Measurements from ENCODE around the gene CHD6.

Gene CHD6

DNA sequence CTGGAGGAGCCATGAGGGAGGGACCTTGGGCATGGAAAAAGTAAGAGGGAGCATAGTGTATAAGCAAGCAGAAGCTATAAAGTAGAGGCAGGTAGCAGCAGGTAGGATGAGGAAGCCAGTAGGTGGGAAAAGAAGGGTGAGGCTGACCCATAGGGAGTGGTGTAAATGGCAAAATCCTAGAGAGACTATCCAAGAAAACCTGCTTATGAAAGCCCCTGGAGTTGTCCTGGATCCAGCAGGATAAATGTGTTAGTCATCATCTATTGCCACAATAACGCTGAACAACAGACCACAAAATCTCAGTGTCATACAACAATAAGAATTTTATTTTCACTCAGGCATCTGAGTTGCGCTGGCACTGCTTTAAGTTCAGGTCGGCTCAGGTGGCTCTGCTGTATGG lies 30.2 kb downstream of the CHD6 start:
- no peaks in the 10 kb centered on the region for H3K4me1 ChIP-seq (ENCODE audit: insufficient read depth, low read length)
- peaks cover 7% of the 10 kb centered on the region for H3K36me3 ChIP-seq (ENCODE audit: insufficient read depth, low read length)
- H3K9ac ChIP-seq (ENCODE audit: low read depth, low read length): no peak overlapping the region
- peaks cover 10% of the 10 kb centered on the region; the same call in 1 of the 2 replicates for H3K9me3 ChIP-seq (ENCODE audit: control insufficient read depth, insufficient read depth, low read length)

DNA sequence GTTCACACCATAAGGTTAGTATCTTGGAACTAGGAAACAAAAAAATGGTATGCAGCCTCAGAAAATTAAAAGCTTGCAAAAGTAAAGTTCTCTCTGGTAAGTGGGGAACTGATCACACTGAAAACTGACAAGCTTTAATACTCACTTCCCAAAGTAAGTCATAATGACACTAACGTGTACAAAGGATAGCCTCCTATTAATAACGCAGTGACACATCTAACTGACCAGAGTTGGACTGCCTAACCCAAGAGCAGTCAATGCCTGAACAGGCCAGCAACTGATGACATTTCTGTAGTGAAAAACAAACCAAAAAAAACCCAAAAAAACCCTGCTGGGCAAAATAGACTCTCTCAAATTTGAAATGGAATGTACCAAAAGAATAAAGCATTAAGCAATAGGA lies 30.7 kb downstream of the CHD6 start:
- no peaks in the 10 kb centered on the region for H3K4me1 ChIP-seq (ENCODE audit: insufficient read depth, low read length)
- peaks cover 7% of the 10 kb centered on the region for H3K36me3 ChIP-seq (ENCODE audit: insufficient read depth, low read length)
- no peak overlapping the region for H3K9ac ChIP-seq (ENCODE audit: low read depth, low read length)
- H3K9me3 ChIP-seq (ENCODE audit: control insufficient read depth, insufficient read depth, low read length): peaks cover 10% of the 10 kb centered on the region; the same call in 1 of the 2 replicates

DNA sequence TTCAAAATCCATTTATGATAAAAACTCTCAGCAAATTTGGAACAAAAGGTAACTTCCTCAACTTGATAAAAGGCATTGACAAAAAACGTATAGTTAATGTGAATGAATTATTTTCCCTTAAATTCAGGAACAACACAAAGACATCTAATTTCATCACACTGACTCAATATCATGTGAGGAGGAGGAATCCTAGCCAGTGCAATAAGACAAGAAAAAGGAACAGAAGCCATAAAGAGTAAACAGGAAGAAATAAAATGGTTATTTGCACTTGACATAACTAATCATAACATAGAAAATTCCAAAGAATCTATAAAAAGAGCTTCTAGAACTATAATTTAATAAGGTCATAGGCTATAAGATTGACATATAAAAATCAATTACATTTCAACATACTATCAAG lies 31.4 kb downstream of the CHD6 start:
- H3K36me3 ChIP-seq (ENCODE audit: insufficient read depth, low read length): peaks cover 7% of the 10 kb centered on the region
- H3K9me3 ChIP-seq (ENCODE audit: control insufficient read depth, insufficient read depth, low read length): peaks cover 10% of the 10 kb centered on the region; the same call in 1 of the 2 replicates
- no peaks in the 10 kb centered on the region for H3K4me1 ChIP-seq (ENCODE audit: insufficient read depth, low read length)
- H3K9ac ChIP-seq (ENCODE audit: low read depth, low read length): no peak overlapping the region

DNA sequence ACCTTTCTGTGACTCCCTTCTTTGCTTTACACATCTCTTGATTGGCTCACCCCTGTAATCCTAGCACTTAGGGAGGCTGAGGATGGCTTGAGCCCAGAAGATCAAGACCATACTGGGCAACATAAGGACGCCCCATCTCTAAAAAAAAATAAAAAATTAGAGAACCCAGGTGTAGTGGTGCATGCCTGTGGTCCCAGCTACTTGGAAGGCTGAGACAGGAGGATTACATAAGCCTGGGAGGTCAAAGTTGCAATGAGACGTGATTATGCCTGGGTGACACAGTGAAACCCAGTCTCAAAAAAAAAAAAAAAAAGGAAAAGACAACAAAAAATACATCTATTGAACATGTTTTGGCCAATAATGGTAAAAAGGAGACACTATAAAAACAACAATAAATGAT lies 37.8 kb downstream of the CHD6 start:
- no peak overlapping the region for H3K9ac ChIP-seq (ENCODE audit: low read depth, low read length)
- no peaks in the 10 kb centered on the region for H3K9me3 ChIP-seq (ENCODE audit: control insufficient read depth, insufficient read depth, low read length)
- no peaks in the 10 kb centered on the region for H3K36me3 ChIP-seq (ENCODE audit: insufficient read depth, low read length)
- no peaks in the 10 kb centered on the region for H3K4me1 ChIP-seq (ENCODE audit: insufficient read depth, low read length)

DNA sequence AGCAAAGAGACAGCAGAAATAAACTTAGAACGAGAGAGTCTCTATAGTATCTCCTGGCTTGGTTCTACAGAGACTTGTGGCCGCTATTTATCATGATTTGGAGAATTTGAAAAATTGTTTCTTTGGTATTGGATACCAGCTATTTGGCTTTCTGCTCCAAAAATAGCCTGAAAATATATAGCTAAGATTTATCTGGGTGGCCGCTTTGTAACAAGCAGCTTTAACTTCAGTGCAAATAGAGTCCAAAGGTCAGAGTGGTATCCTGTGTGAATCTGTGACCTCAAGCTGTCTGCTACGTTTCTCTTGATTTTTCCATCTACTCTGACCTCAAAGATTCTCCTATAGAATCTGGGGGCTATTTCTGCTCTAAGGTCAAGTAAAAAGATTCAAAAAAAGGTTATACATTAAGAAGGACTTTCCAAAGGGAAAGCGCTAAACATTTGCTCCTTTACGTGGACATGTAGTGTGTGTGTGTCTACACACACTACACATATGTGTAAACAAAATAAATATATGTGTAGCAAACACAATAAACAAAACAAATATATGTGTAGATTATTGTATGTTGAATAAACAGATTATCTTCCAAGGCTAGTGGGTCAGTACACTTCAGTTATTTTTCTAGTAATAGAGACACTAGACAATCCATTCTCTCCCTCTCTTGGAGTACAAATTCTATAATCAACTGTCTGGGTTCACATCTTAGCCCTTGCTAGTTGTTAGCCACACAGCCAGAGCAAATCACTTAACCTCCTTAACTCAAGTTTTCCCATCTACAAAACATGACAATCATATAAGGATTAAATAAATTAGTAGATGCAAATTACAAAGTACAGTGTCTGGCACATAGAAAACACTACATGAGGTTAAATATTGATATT lies 40.8 kb downstream of the CHD6 start:
- no peaks in the 10 kb centered on the region for H3K9me3 ChIP-seq (ENCODE audit: control insufficient read depth, insufficient read depth, low read length)
- H3K4me1 ChIP-seq (ENCODE audit: insufficient read depth, low read length): peaks cover 14% of the 10 kb centered on the region
- H3K36me3 ChIP-seq (ENCODE audit: insufficient read depth, low read length): no peaks in the 10 kb centered on the region
- no peak overlapping the region for H3K9ac ChIP-seq (ENCODE audit: low read depth, low read length)

DNA sequence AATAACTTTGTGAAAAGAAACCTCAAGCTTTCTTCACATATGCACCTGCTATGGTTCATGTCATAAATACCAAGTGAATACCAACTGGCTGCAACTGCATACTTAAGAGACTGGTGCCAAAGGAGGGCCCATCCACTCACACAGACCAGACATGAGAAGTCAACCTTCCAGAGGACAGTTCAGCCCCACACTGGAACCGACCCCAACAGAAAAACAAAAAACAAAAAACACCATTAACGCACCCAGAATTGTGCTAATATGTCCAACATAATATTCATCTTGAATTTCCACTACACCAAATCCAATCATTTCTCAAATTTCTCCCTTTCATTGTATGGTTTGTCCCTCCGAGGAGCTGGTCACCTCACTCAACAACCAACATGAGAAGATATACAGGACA lies 42.8 kb downstream of the CHD6 start:
- Histone ChIP-seq H3K4me1 (ENCODE audit: insufficient read depth, low read length) (peaks cover 14% of the 10 kb centered on the region), H3K9ac (ENCODE audit: low read depth, low read length) (no peak overlapping the region), H3K36me3 (ENCODE audit: insufficient read depth, low read length) (no peaks in the 10 kb centered on the region), H3K9me3 (ENCODE audit: control insufficient read depth, insufficient read depth, low read length) (no peaks in the 10 kb centered on the region)

DNA sequence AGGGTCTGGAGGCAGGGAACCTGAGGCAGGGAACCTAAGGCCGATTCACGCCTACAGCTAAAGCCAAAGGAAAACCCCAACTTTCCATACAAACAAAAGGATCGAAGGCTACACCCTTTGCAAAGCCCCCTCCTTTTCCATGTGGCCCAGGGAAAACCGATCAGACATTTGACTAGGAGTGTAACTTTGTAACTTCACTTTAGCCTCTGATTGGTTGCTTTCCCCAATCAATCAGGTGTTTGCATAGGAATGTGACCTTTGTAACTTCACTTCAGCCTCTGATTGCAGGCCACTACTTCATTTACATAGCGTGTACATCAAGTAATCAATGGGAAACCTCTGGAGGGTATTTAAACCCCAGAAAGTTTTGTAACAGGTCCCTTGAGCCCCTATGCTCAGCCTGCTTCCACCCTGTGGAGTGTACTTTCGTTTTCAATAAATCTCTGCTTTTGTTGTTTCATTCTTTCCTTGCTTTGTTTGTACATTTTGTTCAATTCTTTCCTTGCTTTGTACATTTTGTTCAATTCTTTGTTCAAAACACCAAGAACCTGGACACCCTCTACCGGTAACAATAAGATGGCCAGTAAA lies 43.3 kb downstream of the CHD6 start:
- Histone ChIP-seq H3K4me1 (ENCODE audit: insufficient read depth, low read length) (peaks cover 14% of the 10 kb centered on the region), H3K9ac (ENCODE audit: low read depth, low read length) (no peak overlapping the region), H3K9me3 (ENCODE audit: control insufficient read depth, insufficient read depth, low read length) (no peaks in the 10 kb centered on the region), H3K36me3 (ENCODE audit: insufficient read depth, low read length) (no peaks in the 10 kb centered on the region)

DNA sequence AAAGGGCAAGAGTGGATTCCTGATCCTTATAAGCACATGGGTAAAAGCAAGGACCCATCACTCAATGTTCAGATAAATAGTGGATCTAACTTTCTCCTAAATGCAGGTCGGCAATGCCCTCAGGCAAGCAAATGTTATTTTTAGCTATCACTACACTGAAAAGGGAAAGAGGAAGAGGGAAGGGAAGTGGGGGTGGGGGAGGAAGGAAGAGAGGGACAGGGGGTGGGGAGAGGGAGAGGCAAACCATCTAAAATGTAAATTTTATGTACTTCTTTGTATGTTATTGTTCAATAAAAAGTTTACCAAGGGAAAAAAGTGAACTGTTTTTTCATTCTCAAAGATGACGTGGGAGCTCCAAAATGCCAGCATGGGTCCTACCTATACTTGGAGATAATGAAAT lies 44.2 kb downstream of the CHD6 start:
- Histone ChIP-seq H3K9me3 (ENCODE audit: control insufficient read depth, insufficient read depth, low read length) (no peaks in the 10 kb centered on the region), H3K36me3 (ENCODE audit: insufficient read depth, low read length) (no peaks in the 10 kb centered on the region), H3K4me1 (ENCODE audit: insufficient read depth, low read length) (peaks cover 14% of the 10 kb centered on the region), H3K9ac (ENCODE audit: low read depth, low read length) (no peak overlapping the region)

DNA sequence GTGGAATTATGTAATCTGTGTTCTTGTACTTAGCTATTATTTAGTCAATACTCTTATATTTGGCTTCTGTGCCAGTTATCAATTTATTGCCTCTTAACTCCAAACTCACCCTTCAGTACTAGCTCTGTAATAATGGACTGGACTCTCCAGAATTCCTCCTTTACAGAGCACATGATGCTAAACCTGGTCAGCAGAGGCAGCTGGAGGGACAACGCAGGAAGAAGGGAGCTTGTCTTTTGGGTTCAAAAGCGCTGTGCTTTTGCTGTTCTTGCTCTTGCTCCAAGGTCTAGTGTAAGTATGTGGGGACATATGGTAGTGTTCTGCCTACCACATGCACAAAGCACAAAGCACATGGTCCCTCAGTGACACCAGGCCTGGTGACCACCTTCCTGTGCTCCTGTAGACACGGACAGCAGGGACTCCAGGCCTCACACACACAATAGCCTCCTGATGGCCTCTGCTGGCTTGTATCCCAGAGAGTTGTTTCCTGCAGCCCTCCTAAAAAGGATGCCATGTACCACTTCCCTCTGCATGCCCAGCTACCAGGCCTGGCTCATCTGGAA lies 46.1 kb downstream of the CHD6 start:
- no peaks in the 10 kb centered on the region for H3K36me3 ChIP-seq (ENCODE audit: insufficient read depth, low read length)
- no peaks in the 10 kb centered on the region for H3K9me3 ChIP-seq (ENCODE audit: control insufficient read depth, insufficient read depth, low read length)
- peaks cover 14% of the 10 kb centered on the region for H3K4me1 ChIP-seq (ENCODE audit: insufficient read depth, low read length)
- H3K9ac ChIP-seq (ENCODE audit: low read depth, low read length): no peak overlapping the region

DNA sequence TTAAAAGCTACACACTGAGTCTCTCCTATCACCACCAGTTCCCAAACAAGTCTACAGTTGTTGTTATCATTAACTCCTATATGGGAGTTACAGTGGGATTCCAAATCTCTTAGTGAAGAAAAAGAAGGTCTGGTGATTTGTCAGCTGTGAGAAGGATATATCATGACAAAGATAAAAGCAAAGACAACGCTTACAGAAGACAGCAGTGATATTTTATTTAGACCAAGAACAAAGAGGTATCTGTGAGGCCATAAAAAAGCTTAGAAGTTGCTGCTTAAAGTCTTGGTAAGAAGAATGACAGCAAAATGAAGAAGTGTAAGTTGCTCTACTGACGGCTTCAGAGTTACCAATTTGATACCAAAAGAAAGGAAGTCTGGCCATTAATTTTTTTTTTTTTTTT lies 47.2 kb downstream of the CHD6 start:
- H3K9ac ChIP-seq (ENCODE audit: low read depth, low read length): no peak overlapping the region
- H3K36me3 ChIP-seq (ENCODE audit: insufficient read depth, low read length): no peaks in the 10 kb centered on the region
- peaks cover 14% of the 10 kb centered on the region for H3K4me1 ChIP-seq (ENCODE audit: insufficient read depth, low read length)
- no peaks in the 10 kb centered on the region for H3K9me3 ChIP-seq (ENCODE audit: control insufficient read depth, insufficient read depth, low read length)

DNA sequence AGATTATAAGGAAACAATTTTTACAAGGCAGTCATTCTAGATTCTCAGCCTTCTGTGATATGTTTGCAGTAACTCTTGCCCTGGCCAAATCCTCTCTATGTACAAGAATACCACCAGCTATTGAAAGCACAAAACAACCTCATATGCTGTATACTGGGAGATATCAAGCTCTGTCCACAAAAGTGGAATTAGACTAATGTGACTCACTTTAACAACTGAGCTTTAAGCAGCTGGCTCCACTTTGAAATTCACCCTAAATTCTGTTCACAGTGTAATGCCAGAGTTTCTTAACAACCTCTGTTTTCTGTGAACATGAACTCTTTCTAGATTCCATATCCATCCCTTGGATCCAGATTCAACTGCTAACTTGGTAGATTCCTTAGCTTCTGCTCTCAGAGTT lies 47.6 kb downstream of the CHD6 start:
- Histone ChIP-seq H3K4me1 (ENCODE audit: insufficient read depth, low read length) (peaks cover 14% of the 10 kb centered on the region), H3K9ac (ENCODE audit: low read depth, low read length) (no peak overlapping the region), H3K36me3 (ENCODE audit: insufficient read depth, low read length) (no peaks in the 10 kb centered on the region)

DNA sequence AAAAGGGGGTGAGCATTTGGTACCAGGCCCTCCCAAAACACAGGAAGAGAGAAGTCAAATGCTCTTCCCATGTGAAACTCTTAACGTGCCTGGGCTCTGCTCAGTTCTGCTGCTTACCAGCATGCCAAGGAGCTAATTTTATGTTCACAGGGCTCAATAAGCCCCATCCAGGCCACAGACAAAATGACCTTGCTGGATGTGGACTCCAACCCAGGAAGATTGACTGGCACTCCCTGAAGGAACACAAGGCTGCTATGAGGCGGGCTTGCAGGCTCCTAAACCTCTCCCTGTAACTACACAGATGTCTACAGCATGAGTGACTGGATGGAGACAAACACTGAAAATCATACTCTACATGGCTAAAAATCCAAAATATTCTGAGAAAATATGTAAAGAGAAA lies 50.6 kb downstream of the CHD6 start:
- Histone ChIP-seq H3K9ac (ENCODE audit: low read depth, low read length) (no peak overlapping the region), H3K4me1 (ENCODE audit: insufficient read depth, low read length) (peaks cover 3% of the 10 kb centered on the region; the same call in 1 of the 2 replicates), H3K9me3 (ENCODE audit: control insufficient read depth, insufficient read depth, low read length) (no peaks in the 10 kb centered on the region), H3K36me3 (ENCODE audit: insufficient read depth, low read length) (no peaks in the 10 kb centered on the region)

More for the DNA sequence above, 47.6 kb downstream of the CHD6 start:
- no peaks in the 10 kb centered on the region for H3K9me3 ChIP-seq (ENCODE audit: control insufficient read depth, insufficient read depth, low read length)

DNA sequence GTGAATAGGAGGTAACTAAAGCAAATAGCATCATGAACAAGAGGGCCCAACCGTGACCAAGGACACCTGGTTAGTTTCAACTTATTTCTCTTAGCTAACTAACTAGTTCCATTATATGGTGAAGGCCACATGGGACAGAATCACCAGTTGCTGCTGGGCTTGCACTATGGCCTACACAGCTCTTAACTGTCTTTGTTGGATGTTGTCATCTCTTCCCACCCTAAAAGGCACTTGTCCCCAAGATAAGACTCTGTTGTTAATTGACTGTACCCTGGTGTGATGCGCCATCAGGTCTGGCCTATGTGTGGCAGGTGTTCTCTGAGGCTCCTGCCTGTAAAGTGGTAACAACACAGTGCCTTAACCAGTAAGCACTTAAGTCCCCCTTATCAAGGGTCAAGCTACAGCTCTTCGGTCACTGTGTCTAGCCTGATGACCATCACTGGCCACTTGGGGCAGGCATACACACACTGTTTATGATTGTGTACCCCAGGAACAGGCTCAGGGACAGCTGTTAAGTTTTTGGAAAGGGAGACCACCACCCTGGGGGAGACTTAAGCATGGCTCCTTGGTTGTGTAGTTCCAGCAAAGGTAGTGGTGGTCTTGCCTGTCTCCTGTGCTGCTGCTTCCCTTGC lies 51.2 kb downstream of the CHD6 start:
- Histone ChIP-seq H3K36me3 (ENCODE audit: insufficient read depth, low read length) (no peaks in the 10 kb centered on the region), H3K4me1 (ENCODE audit: insufficient read depth, low read length) (peaks cover 3% of the 10 kb centered on the region; the same call in 1 of the 2 replicates), H3K9ac (ENCODE audit: low read depth, low read length) (no peak overlapping the region), H3K9me3 (ENCODE audit: control insufficient read depth, insufficient read depth, low read length) (no peaks in the 10 kb centered on the region)

DNA sequence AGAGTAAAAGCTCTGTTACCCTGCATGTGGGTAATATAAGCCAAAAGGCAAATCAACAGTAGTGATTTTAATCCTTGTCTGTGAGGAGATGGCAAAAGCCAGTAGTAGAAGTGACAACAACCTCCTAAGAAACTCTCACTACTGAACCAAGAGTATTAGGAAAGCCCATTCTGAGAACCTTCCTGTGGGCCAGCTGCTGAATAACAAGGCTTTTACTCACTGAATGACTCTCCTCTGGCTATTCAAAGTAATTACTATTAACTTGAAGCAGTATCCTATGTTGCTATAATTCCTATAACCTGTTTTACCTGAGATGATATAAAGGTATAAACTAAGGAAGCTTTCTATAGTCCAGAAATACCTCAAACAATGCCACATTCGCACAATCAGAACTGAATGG lies 55.1 kb downstream of the CHD6 start:
- peaks cover 4% of the 10 kb centered on the region; the same call in 1 of the 2 replicates for H3K36me3 ChIP-seq (ENCODE audit: insufficient read depth, low read length)
- no peak overlapping the region for H3K9ac ChIP-seq (ENCODE audit: low read depth, low read length)
- H3K9me3 ChIP-seq (ENCODE audit: control insufficient read depth, insufficient read depth, low read length): no peaks in the 10 kb centered on the region; the same call in 1 of the 2 replicates

More for the DNA sequence above, 55.1 kb downstream of the CHD6 start:
- peaks cover 3% of the 10 kb centered on the region; the same call in 1 of the 2 replicates for H3K4me1 ChIP-seq (ENCODE audit: insufficient read depth, low read length)
